Mucosa of rectum (tissue), 2 donors: ENCODE data around the gene FA2H.

Experiments used
- H3K27ac ChIP-seq, 2 donors: one replicate each; pipeline ENCODE4 v1.7.0; 2013; ENCODE audit warnings: inconsistent platforms in 2 of 2, low read depth in 2 of 2, low read length in 2 of 2
- H3K27me3 ChIP-seq, 2 donors: one replicate each; pipeline ENCODE4 v1.7.0; 2013; ENCODE audit warnings: low read length in 2 of 2; ENCODE audit not compliant: control insufficient read depth in 2 of 2, insufficient read depth in 2 of 2
- H3K36me3 ChIP-seq, 2 donors: one replicate each; pipeline ENCODE4 v1.7.0; 2013; ENCODE audit warnings: low read length in 2 of 2; ENCODE audit not compliant: control insufficient read depth in 2 of 2, insufficient read depth in 2 of 2
- H3K4me1 ChIP-seq, 2 donors: one replicate each; pipeline ENCODE4 v1.7.0; 2013; ENCODE audit warnings: low read length in 2 of 2, mild to moderate bottlenecking in 1 of 2; ENCODE audit not compliant: control insufficient read depth in 2 of 2, insufficient read depth in 2 of 2
- H3K4me3 ChIP-seq, 2 donors: one replicate each; pipeline ENCODE4 v1.7.0; 2013; ENCODE audit warnings: low read length in 2 of 2
- H3K9ac ChIP-seq, 2 donors: one replicate each; pipeline ENCODE4 v1.7.0; 2013; ENCODE audit warnings: low read length in 2 of 2, low read depth in 1 of 2, mild to moderate bottlenecking in 1 of 2
- H3K9me3 ChIP-seq, 2 donors: one replicate each; pipeline ENCODE4 v1.7.0; 2013; ENCODE audit warnings: low read length in 2 of 2; ENCODE audit not compliant: control insufficient read depth in 2 of 2
- donor health status: healthy.
- donor health status: Normal muscosa, but diverticular disease.

Gene FA2H

DNA sequence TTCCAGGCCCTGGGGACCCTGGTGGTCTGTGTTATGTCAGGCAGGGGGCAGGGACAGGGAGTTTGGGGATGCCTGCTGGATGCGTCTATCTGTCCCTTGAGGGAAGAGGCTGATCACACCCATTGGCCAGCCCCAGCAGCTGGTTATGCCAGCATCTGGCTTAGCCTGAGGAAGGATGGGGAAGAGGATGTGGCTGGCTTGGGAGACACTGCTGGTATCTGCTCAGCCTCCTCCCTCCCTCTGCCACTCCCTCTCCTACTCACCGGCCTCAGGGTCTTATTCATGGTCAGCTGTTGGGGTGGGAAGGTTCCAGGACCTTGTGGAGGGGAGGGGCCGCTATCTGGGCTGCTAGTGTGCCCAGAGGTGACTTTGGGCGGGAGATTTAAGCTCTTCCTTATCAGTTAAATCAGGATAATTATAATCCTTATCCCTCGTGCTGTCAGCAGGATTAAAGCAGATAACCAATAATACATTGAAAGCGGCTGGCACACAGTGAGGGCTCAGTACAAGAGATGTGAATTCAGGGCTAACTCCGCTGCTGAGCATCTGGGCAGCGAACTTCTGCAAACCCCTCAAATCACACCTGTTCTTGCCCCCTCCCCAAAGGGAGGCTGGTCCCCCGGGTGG is 38.0 kb downstream of the FA2H start:
- Histone ChIP-seq H3K4me1 (peaks cover 8 to 10% of the 10 kb centered on the region in 2 donors), H3K9ac (no peak overlapping the region), H3K27me3 (no peaks in the 10 kb centered on the region), H3K36me3 (peaks cover 0 to 7% of the 10 kb centered on the region in 2 donors), H3K4me3 (no peak overlapping the region), H3K27ac (no peak overlapping the region), H3K9me3 (no peaks in the 10 kb centered on the region)

DNA sequence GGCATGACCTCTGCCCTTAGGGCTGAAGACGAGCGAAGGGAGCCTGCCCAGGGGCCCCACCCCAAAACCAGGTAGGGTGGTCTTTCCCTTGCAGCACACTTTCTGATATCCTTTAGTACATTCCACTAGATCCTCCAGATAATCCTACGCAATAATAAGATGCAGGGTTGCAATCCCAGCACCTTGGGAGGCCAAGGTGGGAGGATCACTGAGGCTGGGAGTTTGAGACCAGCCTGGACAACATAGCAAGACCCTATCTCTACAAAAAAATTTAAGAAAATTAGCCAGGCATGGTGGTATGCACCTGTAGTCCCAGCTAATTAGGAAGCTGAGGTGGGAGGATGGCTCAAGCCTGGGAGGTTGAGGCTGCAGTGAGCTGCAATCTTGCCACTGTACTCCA is 39.1 kb downstream of the FA2H start:
- H3K4me3 ChIP-seq, result no peak overlapping the region
- peaks cover 3 to 5% of the 10 kb centered on the region in 2 donors for H3K4me1 ChIP-seq
- no peak overlapping the region for H3K27ac ChIP-seq
- H3K9me3 ChIP-seq, result no peaks in the 10 kb centered on the region
- no peaks in the 10 kb centered on the region for H3K27me3 ChIP-seq
- peaks cover 0 to 7% of the 10 kb centered on the region in 2 donors for H3K36me3 ChIP-seq
- no peak overlapping the region for H3K9ac ChIP-seq

DNA sequence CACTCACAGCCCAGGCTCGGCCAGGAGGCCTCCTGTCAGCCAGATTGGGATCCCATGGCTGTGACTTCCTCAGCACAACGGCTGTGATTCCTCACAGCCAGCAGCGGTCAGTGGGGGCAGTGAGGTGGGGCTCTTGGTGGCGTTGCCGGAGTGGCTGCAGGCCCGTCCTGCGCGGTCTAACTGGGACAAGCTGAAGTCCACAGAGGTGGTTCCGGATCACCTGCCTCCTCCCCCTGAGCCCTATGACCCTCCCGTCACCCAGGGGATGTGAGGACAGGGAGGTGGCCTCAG is 39.5 kb downstream of the FA2H start:
- Histone ChIP-seq H3K27me3 (no peaks in the 10 kb centered on the region), H3K9ac (no peak overlapping the region), H3K4me3 (no peak overlapping the region), H3K27ac (no peak overlapping the region), H3K36me3 (peaks cover 0 to 7% of the 10 kb centered on the region in 2 donors), H3K4me1 (peaks cover 3 to 10% of the 10 kb centered on the region in 2 donors), H3K9me3 (no peaks in the 10 kb centered on the region)

DNA sequence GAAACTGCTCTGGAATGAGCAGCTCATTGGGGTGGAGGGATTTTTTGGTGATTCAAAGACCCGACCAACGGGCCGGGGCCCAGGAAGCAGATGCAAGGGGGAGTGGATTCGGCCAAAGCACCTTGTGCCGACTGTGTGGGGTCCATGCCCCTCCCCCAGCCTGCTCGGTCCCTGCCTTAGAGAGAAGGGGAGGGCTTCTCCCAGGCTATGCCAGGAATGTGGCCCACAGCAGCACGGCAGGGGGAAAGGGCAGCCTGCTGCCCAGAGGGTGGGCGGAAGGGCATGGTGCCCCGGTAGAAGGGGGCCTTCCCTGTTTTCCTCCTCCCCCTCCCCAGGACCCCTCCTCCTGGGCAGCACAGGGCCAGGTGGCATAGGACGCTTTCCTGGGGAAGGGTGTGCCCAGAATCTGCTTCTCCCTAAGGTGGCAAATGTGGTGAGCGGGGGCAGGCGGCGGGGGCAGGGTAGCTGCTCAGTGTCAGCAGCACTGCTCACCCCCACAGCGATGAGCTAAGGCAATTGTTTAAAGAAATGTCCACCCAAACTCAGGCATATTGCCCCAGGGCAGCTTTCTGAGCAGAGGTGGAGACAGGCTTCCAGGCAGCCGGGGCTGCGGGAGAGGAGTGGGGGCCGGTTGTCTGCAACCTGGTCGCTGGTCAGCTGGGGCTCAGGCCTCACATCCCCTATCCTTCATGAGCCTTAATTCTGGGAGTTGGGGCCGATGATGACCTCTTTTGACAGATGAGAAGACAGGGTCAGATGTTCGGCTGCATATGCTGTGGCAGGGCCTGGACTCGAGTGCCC is 40.1 kb downstream of the FA2H start:
- H3K4me1 ChIP-seq, result peaks cover 9 to 15% of the 10 kb centered on the region in 2 donors
- H3K4me3 ChIP-seq, result no peak overlapping the region
- peaks cover 0 to 4% of the 10 kb centered on the region in 2 donors for H3K36me3 ChIP-seq
- no peaks in the 10 kb centered on the region for H3K27me3 ChIP-seq
- no peak overlapping the region for H3K27ac ChIP-seq
- H3K9me3 ChIP-seq, result no peaks in the 10 kb centered on the region
- H3K9ac ChIP-seq, result no peak overlapping the region

DNA sequence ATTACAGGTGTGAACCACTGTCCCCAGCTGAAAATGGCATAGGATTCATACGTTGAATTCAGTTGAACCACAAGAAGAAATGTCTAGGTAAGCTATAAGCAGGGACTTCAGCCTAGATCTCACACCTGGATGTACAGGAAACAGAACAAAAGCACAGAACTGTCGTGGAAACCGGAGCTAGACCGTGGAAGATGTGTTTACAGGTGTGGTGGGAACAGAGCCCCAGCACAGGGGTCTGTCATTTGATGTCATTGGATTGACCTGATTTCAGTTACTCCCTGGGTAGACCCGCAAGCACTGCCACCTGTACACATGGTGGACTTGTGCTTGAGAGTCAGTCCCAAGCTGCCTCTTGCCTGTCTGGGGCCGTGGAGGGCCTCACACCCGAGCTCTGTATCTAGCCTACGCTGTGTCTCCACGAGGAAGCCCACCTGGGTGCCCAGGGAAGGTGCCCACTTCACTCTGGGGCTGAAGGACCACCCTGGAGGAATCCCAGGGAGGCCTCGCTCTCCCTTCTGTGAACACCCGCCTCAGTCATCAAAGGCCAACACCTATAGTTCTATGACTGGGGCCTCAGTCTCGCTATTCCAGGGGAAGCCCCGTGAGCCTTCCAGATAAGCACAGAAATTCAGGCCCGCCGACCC is 41.8 kb downstream of the FA2H start:
- Histone ChIP-seq H3K36me3 (peaks cover 0 to 3% of the 10 kb centered on the region in 2 donors), H3K9ac (no peak overlapping the region), H3K4me1 (peaks cover 12 to 20% of the 10 kb centered on the region in 2 donors), H3K9me3 (no peaks in the 10 kb centered on the region), H3K27me3 (no peaks in the 10 kb centered on the region), H3K27ac (no peak overlapping the region), H3K4me3 (no peak overlapping the region)

DNA sequence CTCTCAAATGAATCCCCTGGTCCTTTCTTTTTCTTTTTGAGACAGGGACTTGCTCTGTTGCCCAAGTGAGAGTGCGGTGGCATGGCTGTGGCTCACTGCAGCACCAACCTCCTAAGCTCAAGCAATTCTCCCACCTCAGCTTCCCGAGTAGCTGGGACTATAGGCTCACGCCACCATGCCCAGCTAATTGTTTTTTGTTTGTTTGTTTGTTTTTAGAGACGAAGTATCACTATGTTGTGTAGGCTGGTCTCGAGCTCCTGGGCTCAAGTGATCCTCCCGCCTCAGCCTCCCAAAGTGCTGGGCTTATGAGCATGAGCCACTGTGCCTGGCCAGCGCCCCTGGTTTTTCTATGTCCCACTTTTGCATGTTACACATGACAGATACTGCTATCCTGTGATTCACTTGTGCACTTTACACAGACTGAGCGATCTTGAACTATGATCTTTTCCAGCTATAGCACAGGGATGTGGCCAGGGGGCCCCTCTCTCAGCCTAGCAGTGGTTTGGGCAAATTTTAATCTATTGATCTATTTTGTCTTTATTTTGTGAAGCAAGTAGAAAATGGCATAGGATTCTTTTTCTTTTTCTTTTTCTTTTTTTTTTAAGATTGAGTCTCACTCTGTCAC is 42.7 kb downstream of the FA2H start:
- Histone ChIP-seq H3K27ac (peak overlapping the region; percentile 13 to 16), H3K4me1 (peaks cover 12 to 20% of the 10 kb centered on the region in 2 donors), H3K36me3 (peaks cover 2 to 3% of the 10 kb centered on the region in 2 donors), H3K9ac (no peak overlapping the region), H3K4me3 (no peak overlapping the region), H3K9me3 (peaks cover 0 to 3% of the 10 kb centered on the region in 2 donors), H3K27me3 (no peaks in the 10 kb centered on the region)

DNA sequence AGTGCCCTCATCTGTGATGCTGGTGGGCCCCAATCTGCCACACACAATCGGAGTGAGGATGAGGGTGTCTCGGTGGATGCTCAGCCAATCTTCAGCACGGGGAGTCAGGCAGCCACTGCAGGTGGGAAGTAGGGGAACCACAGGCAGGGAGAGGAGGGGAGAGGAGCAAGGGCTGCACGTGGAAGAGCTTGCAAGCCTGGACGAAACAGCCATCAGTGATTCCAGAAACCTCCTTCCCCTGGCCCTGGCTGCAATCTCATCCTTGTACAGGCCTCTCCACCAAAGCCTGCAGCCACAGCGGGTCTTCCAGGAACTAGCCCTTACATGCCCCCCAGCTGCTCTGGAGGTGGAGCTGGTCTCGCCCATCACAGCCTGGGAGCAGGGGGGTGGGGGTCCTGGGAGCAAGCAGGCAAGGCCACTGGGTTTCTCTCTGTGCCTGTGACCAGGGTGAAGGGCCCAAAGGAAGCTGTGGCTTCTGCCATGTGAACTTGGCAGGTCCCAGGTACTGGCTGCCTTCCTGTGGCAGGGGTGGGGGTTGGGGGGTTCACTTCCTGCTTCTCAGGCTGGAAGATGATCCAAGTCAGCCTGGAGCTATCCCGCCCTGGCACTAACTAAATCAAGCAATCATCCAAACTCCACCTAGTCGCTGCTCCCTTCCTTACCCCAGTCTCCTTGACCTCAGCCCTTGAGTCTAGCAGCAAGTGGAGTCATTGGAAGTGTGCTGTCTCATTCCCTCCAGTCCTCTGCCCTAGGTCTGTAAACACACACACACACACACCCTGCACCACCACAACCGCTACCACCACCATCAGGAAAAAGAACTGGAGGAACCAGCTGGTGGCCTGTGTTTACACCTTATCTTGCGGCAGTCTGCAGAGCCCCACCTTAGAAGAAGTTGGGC is 44.6 kb downstream of the FA2H start:
- H3K27me3 ChIP-seq, result no peaks in the 10 kb centered on the region
- H3K36me3 ChIP-seq, result peaks cover 3% of the 10 kb centered on the region in 2 donors
- H3K4me1 ChIP-seq, result peaks cover 16 to 25% of the 10 kb centered on the region in 2 donors
- H3K4me3 ChIP-seq, result peak overlapping the region in 1 of 2 donors; percentile 14
- peaks cover 3 to 6% of the 10 kb centered on the region in 2 donors for H3K9me3 ChIP-seq
- peak overlapping the region; percentile 94 to 95 for H3K27ac ChIP-seq
- peak overlapping the region; percentile 47 to 66 for H3K9ac ChIP-seq

DNA sequence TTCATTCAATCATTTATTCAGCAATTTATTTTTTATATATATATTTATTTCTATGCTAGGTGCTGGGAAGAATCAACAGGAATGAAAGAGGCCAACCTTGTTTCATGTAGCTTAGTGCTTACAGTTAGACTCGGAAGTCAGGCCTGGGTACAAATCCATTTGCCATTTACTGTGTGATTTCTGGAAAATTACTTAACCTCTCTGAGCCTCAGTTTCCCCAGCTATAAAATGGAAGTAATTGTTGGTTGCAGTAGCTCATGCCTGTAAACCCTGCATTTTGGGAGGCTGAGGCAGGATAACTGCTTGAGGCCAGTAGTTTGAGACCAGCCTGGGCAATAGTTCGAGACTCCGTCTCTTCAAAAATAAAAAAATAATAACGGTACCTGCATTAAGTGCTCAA is 46.7 kb downstream of the FA2H start:
- H3K27ac ChIP-seq, result no peak overlapping the region
- H3K9me3 ChIP-seq, result peaks cover 3 to 6% of the 10 kb centered on the region in 2 donors
- peaks cover 16 to 26% of the 10 kb centered on the region in 2 donors for H3K4me1 ChIP-seq

DNA sequence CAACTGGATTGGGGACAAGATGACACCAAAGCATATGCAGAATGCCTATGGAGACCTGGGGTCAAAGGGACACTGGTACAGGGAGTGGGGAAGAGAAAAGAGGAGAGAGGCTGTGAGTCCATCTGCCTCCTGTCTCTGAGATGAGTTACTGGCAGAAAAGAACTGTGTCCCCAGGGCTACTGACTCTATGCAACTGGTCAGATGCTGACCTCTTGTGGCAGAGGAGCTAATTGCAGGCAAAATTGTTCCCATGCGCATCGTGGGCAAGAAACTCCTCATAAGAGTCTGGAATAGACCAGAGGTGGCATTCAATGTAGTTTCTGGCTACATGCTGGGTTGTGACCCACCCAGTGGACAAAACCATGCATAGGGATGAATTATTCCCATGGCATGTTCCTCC is 47.9 kb downstream of the FA2H start:
- Histone ChIP-seq H3K4me1 (peaks cover 16 to 26% of the 10 kb centered on the region in 2 donors), H3K36me3 (peaks cover 3 to 5% of the 10 kb centered on the region in 2 donors), H3K4me3 (no peak overlapping the region), H3K27ac (peak overlapping the region; percentile 1 to 35), H3K9ac (no peak overlapping the region), H3K27me3 (no peaks in the 10 kb centered on the region), H3K9me3 (peaks cover 3 to 6% of the 10 kb centered on the region in 2 donors)

More for the DNA sequence above, 46.7 kb downstream of the FA2H start:
- H3K9ac ChIP-seq, result no peak overlapping the region
- H3K36me3 ChIP-seq, result peaks cover 3 to 5% of the 10 kb centered on the region in 2 donors
- H3K4me3 ChIP-seq, result no peak overlapping the region
- no peaks in the 10 kb centered on the region for H3K27me3 ChIP-seq
